NT2/D1 (cell line): ENCODE measurements around the gene TUBB4B.
A peak's percentile ranks its signal among the peaks of the same experiment; 100 is the strongest.

ENCODE experiments used
- DNase-seq: peaks from one replicate; pipeline ENCODE4 v3.0.0-alpha.2; 2011; ENCODE audit warnings: low read depth, low spot score
- H3K27me3 ChIP-seq: 2 replicates; pipeline ENCODE4 v1.6.0; 2011; ENCODE audit warnings: mild to moderate bottlenecking; ENCODE audit not compliant: insufficient read length, insufficient read depth
- H3K36me3 ChIP-seq: 2 replicates; pipeline ENCODE4 v1.6.1; 2011; ENCODE audit warnings: mild to moderate bottlenecking, low read length, mixed read lengths; ENCODE audit not compliant: insufficient read depth, insufficient read length
- H3K4me1 ChIP-seq: 2 replicates; pipeline ENCODE4 v1.5.1; 2011; ENCODE audit not compliant: insufficient read depth, insufficient read length
- H3K4me3 ChIP-seq: 2 replicates; pipeline ENCODE4 v1.5.1; 2011; ENCODE audit warnings: low read depth; ENCODE audit not compliant: insufficient read length
- H3K9ac ChIP-seq: 2 replicates; pipeline ENCODE4 v1.6.0; 2011; ENCODE audit warnings: low read depth; ENCODE audit not compliant: insufficient read length
- H3K9me3 ChIP-seq: 2 replicates; pipeline ENCODE4 v1.5.1; 2011; ENCODE audit warnings: mild to moderate bottlenecking, low read length; ENCODE audit not compliant: insufficient read depth
- SUZ12 ChIP-seq: IDR thresholded peaks from 2 replicates; pipeline ENCODE4 v1.6.1; 2011; ENCODE audit not compliant: insufficient read length, insufficient read depth; ENCODE audit errors: extremely low read depth
- YY1 ChIP-seq: IDR thresholded peaks from 2 replicates; pipeline ENCODE4 v1.6.1; 2011; ENCODE audit not compliant: insufficient read length, insufficient read depth
- ZNF274 ChIP-seq: IDR thresholded peaks from 2 replicates; pipeline ENCODE4 v1.6.1; 2011; ENCODE audit warnings: mild to moderate bottlenecking, low read depth, low read length

Gene TUBB4B

GRCh38 chr9:137263506-137263905 is 22.4 kb downstream of the TUBB4B start:
- Histone ChIP-seq H3K9me3 (no peaks in the 10 kb centered on the region), H3K36me3 (peaks cover 64% of the 10 kb centered on the region), H3K27me3 (no peaks in the 10 kb centered on the region), H3K4me3 (no peak overlapping the region), H3K9ac (no peak overlapping the region), H3K4me1 (peaks cover 9% of the 10 kb centered on the region)
- no peak for DNase-seq
- TF ChIP-seq YY1 (no peak), SUZ12 (no peak), ZNF274 (no peak)

GRCh38 chr9:137264067-137264466 is 23.0 kb downstream of the TUBB4B start:
- H3K27me3 ChIP-seq = no peaks in the 10 kb centered on the region
- H3K36me3 ChIP-seq = peaks cover 64% of the 10 kb centered on the region
- H3K4me3 ChIP-seq = no peak overlapping the region
- DNase-seq = no peak
- no peak overlapping the region for H3K9ac ChIP-seq
- H3K9me3 ChIP-seq = no peaks in the 10 kb centered on the region
- peaks cover 9% of the 10 kb centered on the region for H3K4me1 ChIP-seq
- no peak for TF ChIP-seq ZNF274
- TF ChIP-seq YY1 = no peak
- no peak for TF ChIP-seq SUZ12

GRCh38 chr9:137265496-137266161 is 24.5 kb downstream of the TUBB4B start:
- no peak for TF ChIP-seq SUZ12
- no peak for TF ChIP-seq YY1
- no peak for TF ChIP-seq ZNF274
- H3K9me3 ChIP-seq = no peaks in the 10 kb centered on the region
- no peak for DNase-seq

GRCh38 chr9:137266162-137266527 is 25.1 kb downstream of the TUBB4B start:
- H3K9me3 ChIP-seq = no peaks in the 10 kb centered on the region
- peaks cover 78% of the 10 kb centered on the region for H3K36me3 ChIP-seq
- no peak overlapping the region for H3K4me3 ChIP-seq
- H3K9ac ChIP-seq = no peak overlapping the region
- no peak for TF ChIP-seq ZNF274
- TF ChIP-seq SUZ12 = no peak
- TF ChIP-seq YY1 = no peak
- no peak for DNase-seq
- H3K4me1 ChIP-seq = peaks cover 12% of the 10 kb centered on the region
- H3K27me3 ChIP-seq = no peaks in the 10 kb centered on the region

More at GRCh38 chr9:137265496-137266161, 24.5 kb downstream of the TUBB4B start:
- H3K9ac ChIP-seq = no peak overlapping the region
- peaks cover 73% of the 10 kb centered on the region for H3K36me3 ChIP-seq
- peaks cover 9% of the 10 kb centered on the region for H3K4me1 ChIP-seq
- H3K4me3 ChIP-seq = no peak overlapping the region
- H3K27me3 ChIP-seq = no peaks in the 10 kb centered on the region

- Histone ChIP-seq H3K4me1 (peaks cover 12% of the 10 kb centered on the region), H3K4me3 (no peak overlapping the region), H3K36me3 (peaks cover 82% of the 10 kb centered on the region), H3K9ac (no peak overlapping the region), H3K27me3 (no peaks in the 10 kb centered on the region), H3K9me3 (no peaks in the 10 kb centered on the region)
- DNase-seq = no peak
- TF ChIP-seq ZNF274 (no peak), SUZ12 (no peak), YY1 (no peak)
These were observed 25.7 kb downstream of the TUBB4B start for GRCh38 chr9:137266585-137267453.

- Histone ChIP-seq H3K36me3 (peaks cover 87% of the 10 kb centered on the region), H3K9me3 (no peaks in the 10 kb centered on the region), H3K27me3 (no peaks in the 10 kb centered on the region), H3K4me1 (peaks cover 15% of the 10 kb centered on the region), H3K9ac (no peak overlapping the region), H3K4me3 (no peak overlapping the region)
- no peak for DNase-seq
- TF ChIP-seq YY1 = no peak
- no peak for TF ChIP-seq ZNF274
- TF ChIP-seq SUZ12 = no peak
These were observed 26.9 kb downstream of the TUBB4B start for GRCh38 chr9:137267933-137268355.

GRCh38 chr9:137268538-137269201 is 27.6 kb downstream of the TUBB4B start:
- DNase-seq = no peak
- H3K36me3 ChIP-seq = peaks cover 89% of the 10 kb centered on the region
- H3K4me3 ChIP-seq = no peak overlapping the region
- peaks cover 14% of the 10 kb centered on the region for H3K4me1 ChIP-seq
- peak overlapping the region; percentile 42 for H3K9ac ChIP-seq
- no peaks in the 10 kb centered on the region for H3K27me3 ChIP-seq
- TF ChIP-seq SUZ12 = no peak
- TF ChIP-seq YY1 = no peak
- no peak for TF ChIP-seq ZNF274
- H3K9me3 ChIP-seq = no peaks in the 10 kb centered on the region
